SIG-M5 treated with dmso at 0.1 percent for 504 hours (cell line): ENCODE results near the gene ZBTB20.

Experiments
- DNase-seq: peaks from one replicate; lab custom pipeline; 2025; ENCODE audit not compliant: unreplicated experiment; lab: John Stamatoyannopoulos, UW

The ZBTB20 gene

GRCh38 chr3:114351123-114351821 is 795.8 kb downstream of the ZBTB20 start:
- DNase-seq, result no peak

GRCh38 chr3:114350690-114351089 is 796.4 kb downstream of the ZBTB20 start:
- no peak for DNase-seq

GRCh38 chr3:114350271-114350670 is 796.8 kb downstream of the ZBTB20 start:
- no peak for DNase-seq

- DNase-seq, result no peak
Observed at GRCh38 chr3:114344492-114344891, 802.6 kb downstream of the ZBTB20 start.

DNA sequence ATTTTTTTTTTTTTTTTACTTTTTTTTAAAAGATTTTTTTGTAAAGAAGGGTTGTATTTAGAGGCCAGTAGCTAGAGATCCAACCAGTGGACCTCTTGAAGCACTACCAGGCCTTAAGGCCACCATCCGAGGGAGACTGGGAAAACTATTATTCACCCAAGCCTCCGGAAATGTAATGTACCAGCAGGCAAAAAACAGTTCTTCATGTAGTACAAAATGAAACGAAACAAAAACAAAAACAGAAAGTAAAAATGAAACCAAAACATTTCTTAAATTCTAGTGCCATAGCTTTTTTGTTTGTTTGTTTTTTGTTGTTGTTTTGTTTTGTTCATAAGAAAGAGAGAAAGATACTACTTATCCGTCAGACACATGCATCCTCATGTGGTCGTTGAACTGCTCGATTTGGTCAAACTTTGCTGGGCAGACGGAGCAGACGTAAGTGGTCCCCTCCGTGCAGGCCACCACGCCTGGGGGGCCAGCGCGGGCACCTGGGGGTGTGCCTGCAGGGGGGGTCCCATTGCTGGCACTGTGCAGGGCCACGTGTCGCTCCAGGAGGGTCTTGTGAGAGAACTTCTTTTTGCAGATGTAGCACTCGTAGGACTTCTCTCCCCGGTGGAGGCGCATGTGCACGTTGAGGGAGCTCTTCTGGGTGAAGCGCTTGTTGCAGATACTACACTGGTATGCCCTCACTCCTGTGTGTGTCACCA is 808.3 kb downstream of the ZBTB20 start:
- no peak for DNase-seq

- no peak for DNase-seq
Observed at GRCh38 chr3:114336857-114337256, 810.2 kb downstream of the ZBTB20 start.

- DNase-seq, result peak; percentile 4
Observed at GRCh38 chr3:114336122-114336697, 810.9 kb downstream of the ZBTB20 start.

- no peak for DNase-seq
Observed at GRCh38 chr3:114333923-114334240, 813.2 kb downstream of the ZBTB20 start.

GRCh38 chr3:114333180-114333922 is 813.7 kb downstream of the ZBTB20 start:
- no peak for DNase-seq

DNA sequence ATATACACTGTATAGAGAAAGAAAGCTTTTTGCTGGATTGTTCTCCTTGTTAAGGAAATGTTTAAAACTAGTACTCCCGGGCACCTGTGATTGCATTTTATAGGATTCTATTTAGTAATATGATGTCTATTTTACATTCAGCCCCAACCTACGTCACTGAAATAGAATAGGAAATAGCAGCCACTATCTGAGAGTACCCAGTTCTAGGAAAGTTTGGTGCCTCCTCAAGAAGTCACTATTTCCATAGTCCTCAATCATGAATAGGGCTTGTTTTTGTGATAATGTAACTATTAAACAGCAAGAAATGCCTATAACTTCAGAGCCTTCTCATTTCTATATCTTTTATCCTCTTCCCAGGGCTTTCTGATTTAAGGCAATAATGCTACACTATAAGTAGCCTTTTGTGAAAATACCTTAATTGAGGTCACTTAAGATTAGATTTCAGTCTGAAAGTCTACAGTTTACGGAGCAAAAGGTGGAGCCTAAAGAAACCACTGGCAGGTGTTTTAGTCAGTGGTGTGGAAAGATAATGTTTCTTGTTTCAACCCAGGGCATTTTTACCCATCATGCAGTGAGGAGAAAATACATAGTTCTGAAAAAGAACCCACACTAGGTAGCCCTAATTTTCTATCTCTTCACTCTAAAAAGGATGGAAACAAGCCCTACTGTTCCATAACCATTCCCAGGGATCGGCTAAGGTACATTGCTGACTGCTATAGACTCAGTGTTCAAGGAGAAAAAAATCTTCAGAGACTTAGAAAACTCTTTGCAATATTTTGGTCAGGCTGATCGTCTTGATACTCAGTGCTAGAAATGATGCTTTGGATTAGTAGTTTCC is 814.5 kb downstream of the ZBTB20 start:
- DNase-seq, result no peak

DNA sequence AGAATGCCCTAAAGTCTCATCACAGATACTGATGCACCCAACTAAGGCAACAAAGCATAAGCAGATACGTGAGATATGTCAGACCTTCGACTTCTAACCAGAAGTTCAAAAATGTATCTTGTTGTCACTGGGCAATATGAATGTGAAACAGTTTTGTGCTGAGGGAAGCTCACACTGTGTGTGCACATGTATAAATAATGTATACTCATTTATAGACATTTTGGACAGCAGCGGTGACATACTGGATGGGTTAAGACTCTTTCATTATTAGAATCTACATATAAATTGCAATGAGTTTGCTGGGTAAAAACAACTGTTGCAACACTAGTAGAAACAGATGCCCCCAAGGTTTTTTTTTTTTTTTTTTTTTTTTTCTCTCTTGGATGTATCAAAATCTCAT is 815.4 kb downstream of the ZBTB20 start:
- no peak for DNase-seq

DNA sequence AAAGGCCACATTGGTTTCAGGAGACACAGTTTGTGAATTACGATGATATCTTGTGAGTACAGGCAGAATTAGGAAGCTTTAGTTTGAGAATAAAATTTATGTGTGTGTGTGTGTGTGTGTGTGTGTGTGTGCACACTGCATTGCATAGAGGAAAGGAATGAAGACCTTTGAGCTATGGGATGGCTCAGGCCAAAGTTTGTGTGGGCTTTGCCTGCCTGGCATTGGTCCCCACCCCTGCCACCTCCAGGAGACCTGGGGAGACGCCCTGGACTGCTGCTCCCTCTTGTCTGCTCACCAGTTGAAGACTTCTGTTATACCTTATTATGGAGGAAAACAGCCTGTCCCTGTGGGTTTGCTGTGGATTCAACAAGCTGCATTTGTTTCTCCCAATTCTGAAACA is 816.1 kb downstream of the ZBTB20 start:
- DNase-seq, result no peak

DNA sequence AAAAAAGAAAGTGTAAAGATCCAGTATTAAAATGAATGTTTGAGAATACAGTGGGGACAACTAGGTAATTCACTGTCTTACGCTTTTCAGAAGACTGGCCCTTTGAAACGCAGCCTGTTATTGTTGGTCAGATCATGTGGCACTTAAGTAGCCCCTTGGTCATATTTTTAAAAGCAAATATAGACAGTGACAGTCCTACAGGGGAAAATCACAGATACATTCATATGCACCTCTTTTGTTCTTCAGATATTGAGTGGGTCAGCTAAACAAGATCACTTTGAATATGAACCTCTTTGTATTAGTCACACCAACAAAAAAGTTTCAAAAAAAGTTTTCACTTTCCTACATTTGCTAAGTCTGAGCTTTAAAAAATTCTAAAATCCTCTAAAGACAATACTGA is 817.3 kb downstream of the ZBTB20 start:
- DNase-seq, result no peak

DNA sequence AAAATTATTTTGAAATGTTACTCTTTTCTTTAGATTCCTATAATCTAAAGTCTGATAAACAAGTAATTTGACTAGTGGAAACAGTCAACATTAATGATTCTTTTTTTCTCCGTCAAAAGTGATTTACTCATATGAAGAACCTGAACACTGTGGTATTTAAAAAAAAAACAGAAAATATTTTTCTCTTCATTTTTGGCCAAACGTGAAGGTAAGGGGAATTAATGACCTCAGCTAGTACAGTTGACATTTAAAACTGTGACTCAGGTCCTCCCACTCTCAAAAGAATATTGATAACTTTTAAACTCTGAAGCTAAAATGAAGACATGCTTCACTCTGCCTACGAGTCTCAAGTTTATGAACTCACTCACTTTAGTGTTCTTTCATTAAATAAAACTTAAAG is 818.7 kb downstream of the ZBTB20 start:
- DNase-seq, result no peak

DNA sequence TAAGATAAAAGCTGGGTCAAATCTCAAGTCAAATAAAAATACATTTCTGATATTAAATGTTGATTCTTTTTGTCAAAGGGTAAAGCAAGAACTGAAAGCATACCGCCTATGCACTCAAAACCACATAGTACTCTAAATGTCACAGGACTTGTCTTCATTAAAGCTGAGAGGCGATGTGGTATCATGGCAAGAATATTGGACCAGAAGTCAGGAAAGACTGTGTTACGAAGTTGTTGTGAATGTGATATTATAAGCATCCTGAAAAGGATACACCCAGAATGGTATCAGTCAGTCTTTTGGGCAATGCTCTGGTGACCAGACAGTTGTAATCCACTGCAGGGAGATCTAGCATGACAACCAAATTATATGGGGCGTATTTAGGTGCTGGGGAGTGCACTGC is 819.4 kb downstream of the ZBTB20 start:
- DNase-seq, result no peak

GRCh38 chr3:114323546-114324254 is 823.4 kb downstream of the ZBTB20 start:
- no peak for DNase-seq

- no peak for DNase-seq
Observed at GRCh38 chr3:114320246-114320645, 826.8 kb downstream of the ZBTB20 start.

DNA sequence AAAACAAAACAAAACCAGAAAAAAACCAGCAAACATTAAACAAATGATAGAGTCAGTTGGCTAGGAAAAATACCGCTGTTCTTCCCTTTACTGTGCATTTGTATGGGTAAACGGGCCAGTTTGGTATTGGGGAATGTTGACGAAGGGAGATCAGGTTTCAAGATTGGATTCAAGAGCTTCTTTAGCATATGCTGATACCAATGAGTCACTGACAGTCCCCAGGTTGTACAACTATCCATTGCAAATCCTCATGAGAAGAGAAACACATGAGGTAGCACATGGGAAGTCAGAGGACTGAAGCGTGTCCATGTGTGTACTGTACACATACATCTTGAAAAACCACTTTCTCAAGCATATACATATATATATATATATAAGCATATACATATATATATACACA is 827.6 kb downstream of the ZBTB20 start:
- DNase-seq, result peak; percentile 1

- no peak for DNase-seq
Observed at GRCh38 chr3:114318295-114318694, 828.8 kb downstream of the ZBTB20 start.

- DNase-seq, result no peak
Observed at GRCh38 chr3:114314282-114314681, 832.8 kb downstream of the ZBTB20 start.
